ENCODE data around the gene ZBED1.

DNA sequence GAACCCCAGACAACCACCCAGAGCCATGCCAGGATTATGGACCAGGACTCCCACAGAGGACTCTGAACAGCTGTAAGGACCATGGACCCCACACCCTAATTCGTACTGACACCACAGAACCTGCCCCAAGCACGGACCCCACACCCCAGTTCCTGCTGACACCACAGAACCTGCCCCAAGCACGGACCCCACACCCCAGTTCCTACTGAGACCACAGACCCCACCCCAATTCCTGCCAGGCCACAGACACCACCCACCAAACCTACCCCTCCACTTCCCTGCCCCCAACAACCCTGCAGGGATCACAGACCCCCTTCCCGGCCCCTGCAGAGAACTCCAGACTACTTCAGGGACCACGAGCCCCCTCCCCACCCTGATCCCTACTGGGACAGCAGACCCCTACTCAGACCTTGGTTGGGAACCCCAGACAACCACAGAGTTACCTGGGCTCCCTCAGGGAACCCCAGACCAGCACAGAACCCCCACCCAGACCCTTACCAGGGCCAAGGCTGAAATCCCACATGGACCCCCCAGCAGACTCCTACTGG is 1.4 kb upstream of the ZBED1 start:
- TF ChIP-seq RAD21 (IDR thresholded peaks at IDR 0.05; ENCODE audit: low read depth) (no peak), FOXM1 (IDR thresholded peaks at IDR 0.05; ENCODE audit: borderline replicate concordance, low read depth) (no peak), EP300 (IDR thresholded peaks at IDR 0.05; ENCODE audit: borderline replicate concordance) (no peak), TCF12 (IDR thresholded peaks at IDR 0.05; ENCODE audit: low read depth) (no peak), NFIC (IDR thresholded peaks at IDR 0.05) (no peak), YY1 (IDR thresholded peaks at IDR 0.05; ENCODE audit: low read depth) (no peak), CREB1 (IDR thresholded peaks at IDR 0.05; ENCODE audit: low read depth) (no peak), TEAD4 (IDR thresholded peaks at IDR 0.05) (no peak), ZBTB7A (IDR thresholded peaks at IDR 0.05; ENCODE audit: low read depth) (peak; percentile 7; the same call in 1 of the 2 replicates), CEBPB (IDR thresholded peaks at IDR 0.05) (no peak)
- TF ChIP-seq, protein P1, sequence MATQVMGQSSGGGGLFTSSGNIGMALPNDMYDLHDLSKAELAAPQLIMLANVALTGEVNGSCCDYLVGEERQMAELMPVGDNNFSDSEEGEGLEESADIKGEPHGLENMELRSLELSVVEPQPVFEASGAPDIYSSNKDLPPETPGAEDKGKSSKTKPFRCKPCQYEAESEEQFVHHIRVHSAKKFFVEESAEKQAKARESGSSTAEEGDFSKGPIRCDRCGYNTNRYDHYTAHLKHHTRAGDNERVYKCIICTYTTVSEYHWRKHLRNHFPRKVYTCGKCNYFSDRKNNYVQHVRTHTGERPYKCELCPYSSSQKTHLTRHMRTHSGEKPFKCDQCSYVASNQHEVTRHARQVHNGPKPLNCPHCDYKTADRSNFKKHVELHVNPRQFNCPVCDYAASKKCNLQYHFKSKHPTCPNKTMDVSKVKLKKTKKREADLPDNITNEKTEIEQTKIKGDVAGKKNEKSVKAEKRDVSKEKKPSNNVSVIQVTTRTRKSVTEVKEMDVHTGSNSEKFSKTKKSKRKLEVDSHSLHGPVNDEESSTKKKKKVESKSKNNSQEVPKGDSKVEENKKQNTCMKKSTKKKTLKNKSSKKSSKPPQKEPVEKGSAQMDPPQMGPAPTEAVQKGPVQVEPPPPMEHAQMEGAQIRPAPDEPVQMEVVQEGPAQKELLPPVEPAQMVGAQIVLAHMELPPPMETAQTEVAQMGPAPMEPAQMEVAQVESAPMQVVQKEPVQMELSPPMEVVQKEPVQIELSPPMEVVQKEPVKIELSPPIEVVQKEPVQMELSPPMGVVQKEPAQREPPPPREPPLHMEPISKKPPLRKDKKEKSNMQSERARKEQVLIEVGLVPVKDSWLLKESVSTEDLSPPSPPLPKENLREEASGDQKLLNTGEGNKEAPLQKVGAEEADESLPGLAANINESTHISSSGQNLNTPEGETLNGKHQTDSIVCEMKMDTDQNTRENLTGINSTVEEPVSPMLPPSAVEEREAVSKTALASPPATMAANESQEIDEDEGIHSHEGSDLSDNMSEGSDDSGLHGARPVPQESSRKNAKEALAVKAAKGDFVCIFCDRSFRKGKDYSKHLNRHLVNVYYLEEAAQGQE (IDR thresholded peaks at IDR 0.05; ENCODE audit: low read depth), result no peak
- TF ChIP-seq, protein P2, sequence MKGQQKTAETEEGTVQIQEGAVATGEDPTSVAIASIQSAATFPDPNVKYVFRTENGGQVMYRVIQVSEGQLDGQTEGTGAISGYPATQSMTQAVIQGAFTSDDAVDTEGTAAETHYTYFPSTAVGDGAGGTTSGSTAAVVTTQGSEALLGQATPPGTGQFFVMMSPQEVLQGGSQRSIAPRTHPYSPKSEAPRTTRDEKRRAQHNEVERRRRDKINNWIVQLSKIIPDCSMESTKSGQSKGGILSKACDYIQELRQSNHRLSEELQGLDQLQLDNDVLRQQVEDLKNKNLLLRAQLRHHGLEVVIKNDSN (IDR thresholded peaks at IDR 0.05), result no peak
- TF ChIP-seq, protein P3, sequence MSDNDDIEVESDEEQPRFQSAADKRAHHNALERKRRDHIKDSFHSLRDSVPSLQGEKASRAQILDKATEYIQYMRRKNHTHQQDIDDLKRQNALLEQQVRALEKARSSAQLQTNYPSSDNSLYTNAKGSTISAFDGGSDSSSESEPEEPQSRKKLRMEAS (IDR thresholded peaks at IDR 0.05), result no peak
